Prostate gland (tissue), 2 donors: Measurements from ENCODE around the gene MAGI2.

ENCODE experiments used
- CTCF ChIP-seq, 4 experiments: fragments of 200-600 bp in 2 of 4; fragments of 450-650 bp in 2 of 4; sonication (generic) in 2 of 4; IDR thresholded peaks; 1 replicate in 3 of 4; 2 replicates in 1 of 4; pipeline ENCODE4 v1.5.1; 2016 to 2019; ENCODE audit warnings: antibody characterized with exemption in 4 of 4, mild to moderate bottlenecking in 2 of 4, moderate library complexity in 2 of 4
- POLR2A ChIP-seq: fragments of 450-650 bp; IDR thresholded peaks from one replicate; pipeline ENCODE4 v1.6.1; 2016; ENCODE audit warnings: antibody characterized with exemption, mild to moderate bottlenecking

GRCh38 chr7:79288655-79289054 is 164.8 kb downstream of the MAGI2 start:
- no peak for TF ChIP-seq CTCF (IDR thresholded peaks at IDR 0.05)
- TF ChIP-seq POLR2A, result no peak
